Measurements from ENCODE around the gene CHML.

DNA sequence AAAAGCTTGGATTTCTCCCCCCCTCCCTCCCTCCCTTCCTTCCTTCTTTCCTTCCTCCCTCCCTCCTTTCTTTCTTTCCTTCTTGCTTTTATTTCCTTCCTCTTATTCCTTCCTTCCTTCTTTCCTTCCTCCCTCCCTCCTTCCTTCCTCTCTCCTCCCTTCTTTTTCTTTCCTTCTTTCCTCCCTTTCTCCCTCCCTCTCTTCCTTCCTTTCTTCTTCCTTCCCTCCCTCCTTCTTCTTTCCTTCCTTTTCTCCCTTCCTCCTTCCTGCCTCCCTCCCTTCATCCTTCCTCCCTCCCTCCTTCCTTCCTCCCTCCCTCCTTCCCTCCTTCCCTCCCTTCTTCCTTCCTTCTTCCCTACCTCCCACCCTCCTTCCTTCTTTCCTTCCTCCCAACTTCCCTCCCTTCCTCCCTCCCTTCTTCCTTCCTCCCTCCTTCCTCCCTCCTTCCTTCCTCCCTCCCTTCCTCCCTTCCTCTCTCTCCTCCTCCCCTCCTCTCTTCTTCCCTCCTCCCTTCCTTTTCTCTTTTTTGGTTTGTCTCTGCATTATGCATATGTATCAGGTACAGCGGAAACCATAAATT lies 34.7 kb upstream of the CHML start:
- TF ChIP-seq CTCF (IDR thresholded peaks at IDR 0.05; ENCODE audit: insufficient read depth, low read length, poor library complexity, severe bottlenecking): no peak
- no peak for TF ChIP-seq EZH2phosphoT487 (conservative IDR thresholded peaks at IDR 0.05; ENCODE audit: low read length)
